ENCODE results near the gene ATG13.
"Not testable (repeated sequence)": the region's sequence is repeated elsewhere in the genome, so short reads cannot be mapped to it uniquely, and the experiment has no call there.

The ATG13 gene

DNA sequence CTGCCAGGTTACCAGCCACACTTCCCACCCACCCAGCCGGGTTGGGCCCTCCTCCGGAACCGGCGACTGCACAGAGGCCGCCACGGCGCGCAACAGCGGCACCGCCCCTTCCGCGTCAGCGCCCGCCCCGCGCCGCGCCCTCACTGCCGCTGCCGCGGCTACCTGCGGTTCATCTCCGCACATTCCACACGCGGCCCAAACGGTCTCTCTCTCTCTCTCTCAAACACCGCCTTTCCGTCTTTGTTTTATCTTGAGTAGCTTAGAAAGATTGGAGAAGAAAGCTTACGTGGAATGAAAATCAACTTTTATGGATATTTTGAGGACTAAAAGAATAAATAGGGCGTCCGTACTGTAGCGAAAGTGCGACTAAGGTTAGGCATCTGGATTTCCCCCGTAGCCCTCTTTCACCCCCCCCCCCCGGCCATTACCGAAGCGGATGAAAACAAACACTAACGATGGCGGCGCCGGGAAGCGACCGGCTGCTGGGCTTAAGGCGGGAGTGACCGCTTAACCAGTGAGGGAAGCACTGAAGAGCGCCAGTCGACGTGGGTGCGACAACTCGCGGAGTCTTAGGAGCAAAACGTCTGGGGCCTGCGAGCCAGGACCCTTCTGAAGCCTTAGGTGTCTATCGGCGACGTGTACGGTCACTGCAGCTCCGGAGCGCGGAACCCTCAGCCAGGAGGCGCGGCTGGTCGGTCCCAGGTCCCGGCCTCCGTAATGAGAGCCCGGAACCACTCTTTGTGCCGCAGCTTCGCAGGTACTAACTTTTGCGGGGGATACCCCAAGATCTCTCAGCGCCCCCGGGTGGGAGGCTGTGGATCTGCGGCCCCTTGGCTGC is at the start of gene ATG13, which contains the start of gene HARBI1:
Gene ATG13 (plus strand): TSS at position 420 of the 838 bp plus-strand sequence. CDS start 26,739 bp downstream, outside the sequence.
Gene HARBI1 (minus strand): TSS at position 94 of the 838 bp plus-strand sequence. CDS start 990 bp downstream, outside the sequence.
- TF ChIP-seq, protein P1, sequence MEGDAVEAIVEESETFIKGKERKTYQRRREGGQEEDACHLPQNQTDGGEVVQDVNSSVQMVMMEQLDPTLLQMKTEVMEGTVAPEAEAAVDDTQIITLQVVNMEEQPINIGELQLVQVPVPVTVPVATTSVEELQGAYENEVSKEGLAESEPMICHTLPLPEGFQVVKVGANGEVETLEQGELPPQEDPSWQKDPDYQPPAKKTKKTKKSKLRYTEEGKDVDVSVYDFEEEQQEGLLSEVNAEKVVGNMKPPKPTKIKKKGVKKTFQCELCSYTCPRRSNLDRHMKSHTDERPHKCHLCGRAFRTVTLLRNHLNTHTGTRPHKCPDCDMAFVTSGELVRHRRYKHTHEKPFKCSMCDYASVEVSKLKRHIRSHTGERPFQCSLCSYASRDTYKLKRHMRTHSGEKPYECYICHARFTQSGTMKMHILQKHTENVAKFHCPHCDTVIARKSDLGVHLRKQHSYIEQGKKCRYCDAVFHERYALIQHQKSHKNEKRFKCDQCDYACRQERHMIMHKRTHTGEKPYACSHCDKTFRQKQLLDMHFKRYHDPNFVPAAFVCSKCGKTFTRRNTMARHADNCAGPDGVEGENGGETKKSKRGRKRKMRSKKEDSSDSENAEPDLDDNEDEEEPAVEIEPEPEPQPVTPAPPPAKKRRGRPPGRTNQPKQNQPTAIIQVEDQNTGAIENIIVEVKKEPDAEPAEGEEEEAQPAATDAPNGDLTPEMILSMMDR (conservative IDR thresholded peaks at IDR 0.05; ENCODE audit: low read depth): peak; percentile 88
- CTCF ChIA-PET: interaction anchor here (0.6 to 1.2 kb wide), 5 partner anchors 10 to 78 kb away, joined by 3 to 9 read pairs (median 4); no protein-coding TSS in a partner anchor
- peak within 1 kb of the TSS; percentile 88 for H3K27ac ChIP-seq
- peak; percentile 89 for DNase-seq (ENCODE audit: low spot score)
- POLR2A ChIA-PET (ENCODE audit: low non-redundant PET): interaction anchor here (0.6 kb wide), 1 partner anchor 57 kb away, joined by 3 read pairs; no protein-coding TSS in a partner anchor

DNA sequence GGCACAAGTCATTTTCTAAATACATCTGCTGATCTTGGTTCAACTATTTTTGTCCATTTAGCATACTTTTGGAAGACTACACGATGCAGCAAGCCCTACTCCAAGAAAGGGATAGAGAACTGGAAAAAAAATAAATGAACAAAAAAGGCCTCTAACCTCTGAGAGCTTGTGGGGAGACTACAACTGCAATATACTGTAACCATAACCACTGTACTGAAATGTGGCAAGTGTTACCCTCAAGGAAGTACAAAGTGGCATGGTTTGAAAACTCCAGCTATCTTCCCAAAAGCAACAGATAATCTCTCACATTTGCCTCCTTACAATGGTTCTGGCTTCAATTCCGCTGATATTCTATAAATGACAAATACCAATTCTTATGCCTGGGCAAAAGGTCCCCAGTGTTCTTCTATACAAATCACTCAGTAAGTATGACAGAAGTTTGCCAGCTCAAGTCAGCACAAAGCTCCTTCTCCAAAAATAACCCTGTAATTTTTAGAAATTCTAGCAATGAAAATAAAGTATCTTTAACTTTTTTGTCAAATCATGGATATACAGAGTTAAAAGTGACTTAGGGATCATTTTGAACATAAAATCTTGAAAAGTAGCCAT is 46.5 kb upstream of the ATG13 start:
- CTCF ChIA-PET: interaction anchor here (0.6 to 1.2 kb wide), 3 partner anchors 12 to 349 kb away, joined by 3 to 6 read pairs (median 5); no protein-coding TSS in a partner anchor
- TF ChIP-seq, protein P1 (conservative IDR thresholded peaks at IDR 0.05; ENCODE audit: low read depth): no peak

DNA sequence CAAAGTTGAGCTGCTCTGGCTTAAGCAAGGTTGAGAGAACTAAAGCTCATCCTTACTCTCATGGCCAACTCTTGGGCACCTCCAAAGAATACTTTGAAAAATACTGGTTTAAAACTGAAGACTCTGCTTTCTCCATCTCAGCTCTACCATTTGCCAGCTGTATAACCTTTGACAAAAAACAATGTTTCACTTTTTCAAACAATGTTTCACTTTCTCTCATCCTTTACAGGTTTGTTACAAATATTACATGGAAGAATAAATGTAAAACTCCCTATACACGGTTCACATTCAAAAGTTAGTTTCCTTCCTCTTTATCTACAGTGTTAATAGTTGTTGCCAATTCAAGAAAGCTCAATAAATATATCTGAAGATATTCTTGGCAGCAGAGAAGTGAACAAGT is 42.7 kb upstream of the ATG13 start:
- no peak for DNase-seq (ENCODE audit: low spot score)
- H3K27ac ChIP-seq: no peak overlapping the region
- ChIA-PET CTCF (interaction anchor here (0.6 kb wide), 1 partner anchor 355 kb away, joined by 3 read pairs; no protein-coding TSS in a partner anchor), POLR2A (ENCODE audit: low non-redundant PET) (no interaction called here)
- TF ChIP-seq, protein P1 (conservative IDR thresholded peaks at IDR 0.05; ENCODE audit: low read depth): no peak

More for the DNA sequence above, 46.5 kb upstream of the ATG13 start:
- no peak for DNase-seq (ENCODE audit: low spot score)
- no peak overlapping the region for H3K27ac ChIP-seq
- POLR2A ChIA-PET (ENCODE audit: low non-redundant PET): no interaction called here

DNA sequence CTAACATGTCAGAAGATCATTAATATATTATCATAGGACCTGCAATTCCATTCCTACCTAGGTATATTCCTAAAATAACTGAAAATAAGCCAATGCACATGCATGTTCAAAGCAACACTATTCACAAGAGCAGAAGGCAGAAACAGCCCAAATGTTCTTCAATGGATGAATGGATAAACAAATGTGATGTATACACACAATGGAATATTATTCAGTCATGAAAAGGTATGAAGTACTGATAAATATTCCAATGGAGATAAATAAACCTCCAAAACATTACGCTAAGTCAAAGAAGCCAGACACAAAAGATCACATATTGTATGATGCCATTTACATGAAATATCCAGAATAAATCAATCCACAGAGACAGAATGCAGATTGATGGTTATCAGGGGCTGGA is 40.3 kb upstream of the ATG13 start:
- no peak for DNase-seq (ENCODE audit: low spot score)
- H3K27ac ChIP-seq: no peak overlapping the region
- POLR2A ChIA-PET (ENCODE audit: low non-redundant PET): no interaction called here
- TF ChIP-seq, protein P1 (conservative IDR thresholded peaks at IDR 0.05; ENCODE audit: low read depth): no peak
- CTCF ChIA-PET: no interaction called here

DNA sequence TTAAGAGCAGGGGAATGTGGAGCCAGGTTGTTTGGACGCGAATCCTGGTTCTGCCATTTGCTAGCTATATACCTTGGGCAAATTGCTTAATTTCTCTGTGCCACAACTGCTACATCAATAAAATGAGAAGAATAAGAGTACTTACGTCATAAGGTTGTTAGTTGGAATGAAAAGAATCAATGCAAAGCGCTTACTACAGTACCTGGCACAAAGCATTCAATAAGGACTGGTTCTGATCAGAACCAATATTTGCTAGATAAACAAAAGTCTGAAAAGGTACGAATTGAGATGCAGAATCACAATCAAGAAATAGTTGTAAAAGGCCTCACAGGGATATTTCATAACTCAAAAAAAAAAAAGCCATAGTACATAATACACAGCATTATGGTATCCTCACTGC is 34.8 kb upstream of the ATG13 start:
- H3K27ac ChIP-seq: no peak overlapping the region
- no peak for DNase-seq (ENCODE audit: low spot score)
- ChIA-PET CTCF (interaction anchor here (1.0 kb wide), 1 partner anchor 35 kb away, joined by 3 read pairs; the partner anchor contains the start of gene ATG13), POLR2A (ENCODE audit: low non-redundant PET) (no interaction called here)
- TF ChIP-seq, protein P1 (conservative IDR thresholded peaks at IDR 0.05; ENCODE audit: low read depth): no peak

DNA sequence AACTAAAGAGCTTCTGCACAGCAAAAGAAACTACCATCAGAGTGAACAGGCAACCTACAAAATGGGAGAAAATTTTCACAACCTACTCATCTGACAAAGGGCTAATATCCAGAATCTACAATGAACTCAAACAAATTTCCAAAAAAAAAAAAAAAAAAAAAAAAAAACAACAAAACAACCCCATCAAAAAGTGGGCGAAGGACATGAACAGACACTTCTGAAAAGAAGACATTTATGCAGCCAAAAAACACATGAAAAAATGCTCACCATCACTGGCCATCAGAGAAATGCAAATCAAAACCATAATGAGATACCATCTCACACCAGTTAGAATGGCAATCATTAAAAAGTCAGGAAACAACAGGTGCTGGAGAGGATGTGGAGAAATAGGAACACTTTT is 33.8 kb upstream of the ATG13 start:
- POLR2A ChIA-PET (ENCODE audit: low non-redundant PET); H3K27ac ChIP-seq; DNase-seq (ENCODE audit: low spot score): not testable (repeated sequence)
- CTCF ChIA-PET: interaction anchor here (1.0 kb wide), 1 partner anchor 34 kb away, joined by 3 read pairs; the partner anchor contains the start of gene ATG13

All from RWPE1 (cell line).